ENCODE data around the gene SLC6A11. TPM values are rescaled to one million over a fixed set of nuclear protein-coding genes. Genes with fewer than 3 reads are reported as not detected.

The SLC6A11 gene
- total RNA-seq, 1 experiment from 2014 or later: not detected

DNA sequence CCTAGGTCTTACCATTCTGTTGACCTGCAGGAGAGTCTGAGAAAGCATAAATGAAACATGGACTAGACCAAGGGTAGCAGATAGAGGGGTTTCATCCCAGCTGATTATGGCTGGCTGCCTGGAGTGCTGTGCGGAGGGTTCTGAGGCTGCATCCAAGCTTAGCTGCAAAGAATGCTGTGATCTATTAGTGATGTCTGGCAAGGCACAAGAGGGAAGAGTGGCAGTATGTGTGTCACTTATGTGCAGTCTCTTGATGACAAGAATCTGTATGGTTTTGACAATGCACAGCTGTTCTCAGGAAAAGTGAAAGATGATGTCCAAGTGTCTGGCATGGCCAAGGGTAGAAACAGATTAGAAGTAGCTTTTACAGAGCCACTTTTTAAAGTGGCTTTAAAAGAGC, 54.3 kb downstream of the SLC6A11 start:
- TF ChIP-seq, protein P1, sequence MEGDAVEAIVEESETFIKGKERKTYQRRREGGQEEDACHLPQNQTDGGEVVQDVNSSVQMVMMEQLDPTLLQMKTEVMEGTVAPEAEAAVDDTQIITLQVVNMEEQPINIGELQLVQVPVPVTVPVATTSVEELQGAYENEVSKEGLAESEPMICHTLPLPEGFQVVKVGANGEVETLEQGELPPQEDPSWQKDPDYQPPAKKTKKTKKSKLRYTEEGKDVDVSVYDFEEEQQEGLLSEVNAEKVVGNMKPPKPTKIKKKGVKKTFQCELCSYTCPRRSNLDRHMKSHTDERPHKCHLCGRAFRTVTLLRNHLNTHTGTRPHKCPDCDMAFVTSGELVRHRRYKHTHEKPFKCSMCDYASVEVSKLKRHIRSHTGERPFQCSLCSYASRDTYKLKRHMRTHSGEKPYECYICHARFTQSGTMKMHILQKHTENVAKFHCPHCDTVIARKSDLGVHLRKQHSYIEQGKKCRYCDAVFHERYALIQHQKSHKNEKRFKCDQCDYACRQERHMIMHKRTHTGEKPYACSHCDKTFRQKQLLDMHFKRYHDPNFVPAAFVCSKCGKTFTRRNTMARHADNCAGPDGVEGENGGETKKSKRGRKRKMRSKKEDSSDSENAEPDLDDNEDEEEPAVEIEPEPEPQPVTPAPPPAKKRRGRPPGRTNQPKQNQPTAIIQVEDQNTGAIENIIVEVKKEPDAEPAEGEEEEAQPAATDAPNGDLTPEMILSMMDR (conservative IDR thresholded peaks at IDR 0.05): no peak
- no peak for TF ChIP-seq EZH2 (IDR thresholded peaks at IDR 0.05; ENCODE audit: low read depth)
- Histone ChIP-seq H3F3A (ENCODE audit: insufficient read depth, low read depth) (no peaks in the 10 kb centered on the region), H4K20me1 (ENCODE audit: insufficient read depth) (no peaks in the 10 kb centered on the region), H3K4me3 (no peak overlapping the region), H3K27ac (no peak overlapping the region), H3K79me2 (ENCODE audit: low read depth) (no peaks in the 10 kb centered on the region), H2AFZ (no peak overlapping the region), H3K4me2 (no peak overlapping the region), H3K4me1 (replicated peaks; ENCODE audit: insufficient read depth) (no peaks in the 10 kb centered on the region), H3K36me3 (ENCODE audit: low read depth) (no peaks in the 10 kb centered on the region), H3K27me3 (ENCODE audit: insufficient read depth, low read depth) (peaks cover 40% of the 10 kb centered on the region), H3K9me2 (ENCODE audit: insufficient read depth) (0 out of 2 replicates have a peak, but pooled peaks cover 3% of the 10 kb centered on the region), H3K9me3 (ENCODE audit: insufficient read depth, low read depth) (no peaks in the 10 kb centered on the region)
- intact Hi-C loops (cut with micrococcal nuclease; ENCODE audit: unreplicated experiment): no loop called here
- DNase-seq: no peak
- no TSS peak for BruUV-seq (replicated peaks)
- ChIA-PET POLR2A (ENCODE audit: unreplicated experiment) (interaction anchor here (0.6 kb wide), 1 partner anchor 1195 kb away, joined by 4 read pairs; no protein-coding TSS in a partner anchor), CTCF (interaction anchor here (0.6 kb wide), 1 partner anchor 261 kb away, joined by 4 read pairs; no protein-coding TSS in a partner anchor)

DNA sequence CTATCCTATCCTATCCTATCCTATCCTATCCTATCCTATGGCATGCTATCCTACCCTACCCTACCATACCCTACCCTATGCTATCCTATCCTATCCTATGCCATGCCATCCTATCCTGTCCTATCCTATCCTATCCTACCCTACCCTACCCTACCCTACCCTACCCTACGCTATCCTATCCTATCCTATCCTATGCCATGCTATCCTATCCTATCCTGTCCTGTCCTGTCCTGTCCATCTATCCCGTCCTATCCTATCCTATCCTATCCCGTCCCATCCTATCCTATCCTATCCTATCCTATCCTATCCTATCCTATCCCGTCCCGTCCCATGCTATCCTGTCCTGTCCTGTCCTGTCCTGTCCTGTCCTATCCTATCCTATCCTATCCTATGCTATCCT, 57.4 kb downstream of the SLC6A11 start:
- ChIA-PET CTCF (interaction anchor here (0.8 kb wide), 1 partner anchor 1105 kb away, joined by 5 read pairs; no protein-coding TSS in a partner anchor), POLR2A (ENCODE audit: unreplicated experiment) (no interaction called here)
- no TSS peak for BruUV-seq (replicated peaks)
- no peaks in the 10 kb centered on the region for H3K36me3 ChIP-seq (ENCODE audit: low read depth)
- DNase-seq: no peak
- H3K4me3 ChIP-seq: no peak overlapping the region
- peaks cover 65% of the 10 kb centered on the region for H3K27me3 ChIP-seq (ENCODE audit: insufficient read depth, low read depth)
- no peaks in the 10 kb centered on the region for H3F3A ChIP-seq (ENCODE audit: insufficient read depth, low read depth)
- H3K4me2 ChIP-seq: no peak overlapping the region
- no peaks in the 10 kb centered on the region for H4K20me1 ChIP-seq (ENCODE audit: insufficient read depth)
- H3K9me3 ChIP-seq (ENCODE audit: insufficient read depth, low read depth): no peaks in the 10 kb centered on the region
- H2AFZ ChIP-seq: no peak overlapping the region
- H3K79me2 ChIP-seq (ENCODE audit: low read depth): no peaks in the 10 kb centered on the region
- intact Hi-C loops (cut with micrococcal nuclease; ENCODE audit: unreplicated experiment): no loop called here
- H3K4me1 ChIP-seq (replicated peaks; ENCODE audit: insufficient read depth): no peaks in the 10 kb centered on the region
- 0 out of 2 replicates have a peak, but pooled peaks cover 3% of the 10 kb centered on the region for H3K9me2 ChIP-seq (ENCODE audit: insufficient read depth)
- TF ChIP-seq, protein P1 (conservative IDR thresholded peaks at IDR 0.05): no peak
- TF ChIP-seq EZH2 (IDR thresholded peaks at IDR 0.05; ENCODE audit: low read depth): no peak
- H3K27ac ChIP-seq: no peak overlapping the region

DNA sequence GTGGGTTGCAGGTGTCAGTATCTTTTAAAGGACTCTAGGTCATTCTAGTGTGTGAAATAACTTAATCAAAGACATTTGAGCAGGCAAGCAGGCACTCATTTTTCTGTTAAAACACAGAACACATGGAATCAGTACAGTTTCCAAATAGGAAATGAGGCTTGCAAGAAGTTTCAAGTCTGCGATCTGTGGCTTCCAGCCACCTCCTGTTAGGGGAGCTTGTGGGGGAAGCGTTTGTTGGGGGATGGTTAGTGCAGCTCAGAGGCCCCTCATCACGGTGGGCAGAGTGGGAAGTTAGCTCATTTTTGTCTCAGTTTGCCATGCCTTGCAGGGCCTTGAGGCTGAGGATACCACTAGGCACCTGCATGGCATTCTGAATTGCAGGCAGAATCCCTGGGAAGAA, 59.9 kb downstream of the SLC6A11 start:
- CTCF ChIA-PET: no interaction called here
- no peaks in the 10 kb centered on the region for H4K20me1 ChIP-seq (ENCODE audit: insufficient read depth)
- BruUV-seq (replicated peaks): no TSS peak
- DNase-seq: no peak
- H3K36me3 ChIP-seq (ENCODE audit: low read depth): no peaks in the 10 kb centered on the region
- POLR2A ChIA-PET (ENCODE audit: unreplicated experiment): no interaction called here
- H2AFZ ChIP-seq: no peak overlapping the region
- H3K27me3 ChIP-seq (ENCODE audit: insufficient read depth, low read depth): peaks cover 71% of the 10 kb centered on the region
- intact Hi-C loops (cut with micrococcal nuclease; ENCODE audit: unreplicated experiment): no loop called here
- H3K79me2 ChIP-seq (ENCODE audit: low read depth): no peaks in the 10 kb centered on the region
- H3K4me3 ChIP-seq: no peak overlapping the region
- 0 out of 2 replicates have a peak, but pooled peaks cover 3% of the 10 kb centered on the region for H3K9me2 ChIP-seq (ENCODE audit: insufficient read depth)
- H3K4me1 ChIP-seq (replicated peaks; ENCODE audit: insufficient read depth): no peaks in the 10 kb centered on the region
- no peaks in the 10 kb centered on the region for H3K9me3 ChIP-seq (ENCODE audit: insufficient read depth, low read depth)
- H3K27ac ChIP-seq: no peak overlapping the region
- no peak overlapping the region for H3K4me2 ChIP-seq
- no peak for TF ChIP-seq EZH2 (IDR thresholded peaks at IDR 0.05; ENCODE audit: low read depth)
- TF ChIP-seq, protein P1 (conservative IDR thresholded peaks at IDR 0.05): no peak
- no peaks in the 10 kb centered on the region for H3F3A ChIP-seq (ENCODE audit: insufficient read depth, low read depth)
